Liver (tissue), 2 donors: ENCODE measurements around the gene CNRIP1.

Experiments used
- YY1 ChIP-seq: IDR thresholded peaks from 2 replicates; pipeline ENCODE4 v1.6.1; 2016; ENCODE audit warnings: antibody characterized with exemption, mild to moderate bottlenecking
- TF ChIP-seq, protein P1 (sequence below): fragments of 150-350 bp; IDR thresholded peaks from 2 replicates; pipeline ENCODE4 v1.5.1; 2017; ENCODE audit warnings: improper control_type of control experiment, low read depth, low read length; ENCODE audit not compliant: missing input control
- donor health status: healthy.

DNA sequence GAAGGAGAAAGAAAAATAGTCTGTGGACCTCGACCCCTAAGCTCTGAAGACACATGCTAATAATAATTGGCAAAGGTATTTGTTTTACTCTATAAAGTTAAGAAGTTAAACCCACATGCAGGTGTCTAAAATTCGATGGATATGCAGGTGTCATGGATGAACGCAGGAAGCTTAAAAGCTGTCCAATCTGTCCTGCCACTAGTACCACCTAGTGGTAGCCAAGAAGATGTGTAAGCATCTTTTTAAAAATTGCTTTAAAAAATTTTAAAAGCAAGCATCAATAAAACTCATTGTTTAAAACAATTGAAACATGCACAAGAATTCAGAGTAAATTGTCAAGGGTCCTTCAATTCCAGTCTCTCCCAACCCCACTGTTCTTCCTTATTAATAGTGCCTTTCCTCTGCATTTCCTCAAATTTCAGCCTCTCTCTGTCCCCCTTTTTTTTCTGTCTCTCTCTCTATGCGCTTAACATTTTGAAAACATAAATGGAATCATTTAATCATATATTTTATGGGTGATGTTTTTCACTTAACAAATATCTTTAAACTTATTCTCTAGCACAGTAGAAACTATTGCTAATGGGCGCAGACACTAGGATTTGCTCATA is 36.8 kb downstream of the CNRIP1 start:
- no peak for TF ChIP-seq YY1
- TF ChIP-seq, protein P1, sequence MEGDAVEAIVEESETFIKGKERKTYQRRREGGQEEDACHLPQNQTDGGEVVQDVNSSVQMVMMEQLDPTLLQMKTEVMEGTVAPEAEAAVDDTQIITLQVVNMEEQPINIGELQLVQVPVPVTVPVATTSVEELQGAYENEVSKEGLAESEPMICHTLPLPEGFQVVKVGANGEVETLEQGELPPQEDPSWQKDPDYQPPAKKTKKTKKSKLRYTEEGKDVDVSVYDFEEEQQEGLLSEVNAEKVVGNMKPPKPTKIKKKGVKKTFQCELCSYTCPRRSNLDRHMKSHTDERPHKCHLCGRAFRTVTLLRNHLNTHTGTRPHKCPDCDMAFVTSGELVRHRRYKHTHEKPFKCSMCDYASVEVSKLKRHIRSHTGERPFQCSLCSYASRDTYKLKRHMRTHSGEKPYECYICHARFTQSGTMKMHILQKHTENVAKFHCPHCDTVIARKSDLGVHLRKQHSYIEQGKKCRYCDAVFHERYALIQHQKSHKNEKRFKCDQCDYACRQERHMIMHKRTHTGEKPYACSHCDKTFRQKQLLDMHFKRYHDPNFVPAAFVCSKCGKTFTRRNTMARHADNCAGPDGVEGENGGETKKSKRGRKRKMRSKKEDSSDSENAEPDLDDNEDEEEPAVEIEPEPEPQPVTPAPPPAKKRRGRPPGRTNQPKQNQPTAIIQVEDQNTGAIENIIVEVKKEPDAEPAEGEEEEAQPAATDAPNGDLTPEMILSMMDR: peak; percentile 76
